HFFc6 (cell line): ENCODE measurements around the gene ARID3A. TPM values are rescaled to one million over a fixed set of nuclear protein-coding genes. Genes with fewer than 3 reads are reported as not detected.
A peak's percentile ranks its signal among the peaks of the same experiment; 100 is the strongest.

Source experiments
- DNase-seq: peaks from one replicate; pipeline ENCODE4 v3.0.0-alpha.2; 2018
- H3K27ac Mint-ChIP-seq: 2 replicates; pipeline ENCODE4 v1.8.0; 2020; ENCODE audit warnings: mild to moderate bottlenecking, mixed read lengths
- H3K27me3 Mint-ChIP-seq: 2 replicates; pipeline ENCODE4 v1.8.0; 2021; ENCODE audit warnings: mild to moderate bottlenecking, moderate library complexity, mixed read lengths; ENCODE audit not compliant: insufficient read depth
- H3K36me3 Mint-ChIP-seq: 2 replicates; pipeline ENCODE4 v1.8.0; 2021; ENCODE audit warnings: low read depth, mixed read lengths
- H3K4me1 Mint-ChIP-seq: 2 replicates; pipeline ENCODE4 v1.8.0; 2020; ENCODE audit warnings: low read depth, mixed read lengths
- H3K4me3 Mint-ChIP-seq: 2 replicates; pipeline ENCODE4 v1.8.0; 2020; ENCODE audit warnings: mild to moderate bottlenecking, moderate library complexity, mixed read lengths
- H3K9me3 Mint-ChIP-seq: 2 replicates; pipeline ENCODE4 v1.8.0; 2020; ENCODE audit warnings: mild to moderate bottlenecking, mixed read lengths
- CTCF ChIP-seq: fragments of 200-600 bp; sonication (generic); IDR thresholded peaks from 2 replicates; pipeline ENCODE4 v1.5.0; 2021; ENCODE audit warnings: antibody characterized with exemption, mild to moderate bottlenecking
- total RNA-seq, 6 experiments: library from RNA; stranded (reverse); fragmentation: NEBNext Ultra II Directional; extraction: Animal tissue kit (Norgen Biotek cat#: 25700); gene quantifications; 2 replicates in 1 of 6; 3 replicates in 5 of 6; pipeline ENCODE4 v1.2.3, GENCODE V29; 2021

Gene ARID3A
- total RNA-seq, 6 experiments from 2014 or later = 35.1 to 44.2 (median 38.4) TPM

- Mint-ChIP-seq H3K4me1 (peaks cover 4% of the 10 kb centered on the region; the same call in 1 of the 2 replicates), H3K9me3 (peaks cover 4% of the 10 kb centered on the region; the same call in 1 of the 2 replicates), H3K27me3 (peaks cover 5% of the 10 kb centered on the region), H3K4me3 (no peak overlapping the region), H3K36me3 (no peaks in the 10 kb centered on the region), H3K27ac (no peak overlapping the region)
- no peak for DNase-seq
- TF ChIP-seq CTCF = no peak
Observed at GRCh38 chr19:1004803-1005664, 79.2 kb downstream of the ARID3A start.

- DNase-seq = no peak
- H3K27ac Mint-ChIP-seq = no peak overlapping the region
- H3K4me3 Mint-ChIP-seq = no peak overlapping the region
- H3K4me1 Mint-ChIP-seq = peaks cover 5% of the 10 kb centered on the region; the same call in 1 of the 2 replicates
- no peaks in the 10 kb centered on the region for H3K36me3 Mint-ChIP-seq
- H3K27me3 Mint-ChIP-seq = peaks cover 5% of the 10 kb centered on the region
- TF ChIP-seq CTCF = no peak; the same call in 1 of the 2 replicates
- H3K9me3 Mint-ChIP-seq = peaks cover 4% of the 10 kb centered on the region; the same call in 1 of the 2 replicates
Observed at GRCh38 chr19:1006711-1007398, 81.0 kb downstream of the ARID3A start.

GRCh38 chr19:1007399-1008251 lies 81.8 kb downstream of the ARID3A start:
- DNase-seq = no peak
- no peak for TF ChIP-seq CTCF
- Mint-ChIP-seq H3K4me3 (no peak overlapping the region), H3K4me1 (peaks cover 5% of the 10 kb centered on the region; the same call in 1 of the 2 replicates), H3K27ac (no peak overlapping the region), H3K9me3 (peaks cover 4% of the 10 kb centered on the region; the same call in 1 of the 2 replicates), H3K27me3 (peaks cover 5% of the 10 kb centered on the region), H3K36me3 (no peaks in the 10 kb centered on the region)

GRCh38 chr19:1008268-1009040 lies 82.6 kb downstream of the ARID3A start:
- Mint-ChIP-seq H3K4me3 (peak overlapping the region; percentile 26; the same call in 1 of the 2 replicates), H3K4me1 (peaks cover 5% of the 10 kb centered on the region; the same call in 1 of the 2 replicates), H3K36me3 (no peaks in the 10 kb centered on the region), H3K27me3 (peaks cover 5% of the 10 kb centered on the region), H3K27ac (peak overlapping the region; percentile 33; the same call in 1 of the 2 replicates), H3K9me3 (peaks cover 4% of the 10 kb centered on the region; the same call in 1 of the 2 replicates)
- TF ChIP-seq CTCF = no peak
- DNase-seq = no peak
